H9 (cell line): Measurements from ENCODE around the gene OXCT1. TPM values are rescaled to one million over a fixed set of nuclear protein-coding genes. Genes with fewer than 3 reads are reported as not detected.

Source experiments
- DNase-seq: peaks from one replicate; pipeline ENCODE4 v3.0.0-alpha.2; 2017
- H2AFZ ChIP-seq: one replicate; pipeline ENCODE4 v1.6.1; 2013; ENCODE audit warnings: mild to moderate bottlenecking, low read length, control low read depth, moderate library complexity
- H2AK5ac ChIP-seq: 2 replicates; pipeline ENCODE4 v1.6.1; 2013; ENCODE audit warnings: low read length, control low read depth, mixed read lengths; ENCODE audit not compliant: insufficient read length
- H2BK120ac ChIP-seq: one replicate; pipeline ENCODE4 v1.6.1; 2013; ENCODE audit warnings: low read depth, mild to moderate bottlenecking, low read length, control low read depth, inconsistent platforms; ENCODE audit not compliant: poor library complexity, severe bottlenecking
- H2BK12ac ChIP-seq: 2 replicates; pipeline ENCODE4 v1.6.1; 2013; ENCODE audit warnings: low read length, control low read depth, mixed read lengths, low read depth; ENCODE audit not compliant: insufficient read length
- H2BK15ac ChIP-seq: 2 replicates; pipeline ENCODE4 v1.6.1; 2013; ENCODE audit warnings: low read depth, low read length, control low read depth
- H2BK20ac ChIP-seq: one replicate; pipeline ENCODE4 v1.6.1; 2013; ENCODE audit warnings: low read depth, mild to moderate bottlenecking, low read length, control low read depth, inconsistent platforms; ENCODE audit not compliant: poor library complexity, severe bottlenecking
- H2BK5ac ChIP-seq: 2 replicates; pipeline ENCODE4 v1.6.1; 2013; ENCODE audit warnings: low read length, control low read depth, mixed read lengths; ENCODE audit not compliant: insufficient read length
- H3K14ac ChIP-seq: 2 replicates; pipeline ENCODE4 v1.6.1; 2013; ENCODE audit warnings: low read length, control low read depth; ENCODE audit not compliant: insufficient read depth
- H3K18ac ChIP-seq: 2 replicates; pipeline ENCODE4 v1.6.1; 2013; ENCODE audit warnings: low read depth, mild to moderate bottlenecking, mixed read lengths, low read length, control low read depth; ENCODE audit not compliant: insufficient read length
- H3K23ac ChIP-seq: 2 replicates; pipeline ENCODE4 v1.6.1; 2013; ENCODE audit warnings: low read length, control low read depth, mixed read lengths, low read depth; ENCODE audit not compliant: insufficient read length
- H3K23me2 ChIP-seq: 2 replicates; pipeline ENCODE4 v1.6.1; 2013; ENCODE audit warnings: low read depth, mild to moderate bottlenecking, mixed read lengths, low read length, control low read depth; ENCODE audit not compliant: insufficient read length, poor library complexity, severe bottlenecking
- H3K27ac ChIP-seq: 2 replicates; pipeline ENCODE4 v1.5.1; 2013; ENCODE audit warnings: low read length, control low read depth, mixed read lengths, low read depth; ENCODE audit not compliant: insufficient read length
- H3K27me3 ChIP-seq: 2 replicates; pipeline ENCODE4 v1.6.1; 2013; ENCODE audit warnings: low read length, control low read depth, inconsistent platforms; ENCODE audit not compliant: insufficient read depth
- H3K4ac ChIP-seq: 2 replicates; pipeline ENCODE4 v1.6.1; 2013; ENCODE audit warnings: low read depth, mild to moderate bottlenecking, control low read depth, inconsistent platforms, low read length, moderate library complexity
- H3K4me1 ChIP-seq: 2 replicates; pipeline ENCODE4 v1.6.1; 2013; ENCODE audit warnings: low read length, control low read depth, inconsistent platforms; ENCODE audit not compliant: insufficient read depth
- H3K4me2 ChIP-seq: 2 replicates; pipeline ENCODE4 v1.6.1; 2013; ENCODE audit warnings: low read length, control low read depth, mixed read lengths; ENCODE audit not compliant: insufficient read length, insufficient read depth
- H3K56ac ChIP-seq: 2 replicates; pipeline ENCODE4 v1.6.1; 2013; ENCODE audit warnings: low read depth, mild to moderate bottlenecking, mixed read lengths, low read length, control low read depth; ENCODE audit not compliant: insufficient read length
- H3K79me1 ChIP-seq: 2 replicates; pipeline ENCODE4 v1.6.1; 2013; ENCODE audit warnings: low read depth, mild to moderate bottlenecking, moderate library complexity, low read length, control low read depth, inconsistent platforms; ENCODE audit not compliant: insufficient read depth, poor library complexity, severe bottlenecking
- H3K79me2 ChIP-seq: 2 replicates; pipeline ENCODE4 v1.6.1; 2013; ENCODE audit warnings: low read length, control low read depth, inconsistent platforms; ENCODE audit not compliant: insufficient read depth
- H3K9ac ChIP-seq: 2 replicates; pipeline ENCODE4 v1.6.1; 2013; ENCODE audit warnings: low read length, control low read depth, mixed read lengths; ENCODE audit not compliant: insufficient read length; ENCODE audit errors: extremely low read depth
- H3K9me3 ChIP-seq: one replicate; pipeline ENCODE4 v1.6.1; 2013; ENCODE audit warnings: low read depth, low read length, inconsistent platforms; ENCODE audit not compliant: control insufficient read depth
- H3T11ph ChIP-seq: one replicate; pipeline ENCODE4 v1.6.1; 2013; ENCODE audit warnings: mild to moderate bottlenecking, low read length, control low read depth, inconsistent platforms
- H4K20me1 ChIP-seq: one replicate; pipeline ENCODE4 v1.6.1; 2013; ENCODE audit not compliant: control insufficient read depth, insufficient read length, insufficient read depth
- H4K5ac ChIP-seq: 2 replicates; pipeline ENCODE4 v1.6.1; 2013; ENCODE audit warnings: low read depth, mild to moderate bottlenecking, mixed read lengths, low read length, control low read depth; ENCODE audit not compliant: insufficient read length
- H4K8ac ChIP-seq: replicated peaks from 2 replicates; pipeline ENCODE4 v1.6.1; 2013; ENCODE audit warnings: low read length, control low read depth, mixed read lengths, low read depth; ENCODE audit not compliant: insufficient read length
- H4K91ac ChIP-seq: 2 replicates; pipeline ENCODE4 v1.6.1; 2013; ENCODE audit warnings: low read depth, mild to moderate bottlenecking, moderate library complexity, mixed read lengths, low read length, control low read depth; ENCODE audit not compliant: insufficient read length
- H3K27ac Mint-ChIP-seq, 3 experiments: 2 replicates in 2 of 3; 3 replicates in 1 of 3; pipeline ENCODE4 v1.8.0; 2020 to 2021; ENCODE audit warnings: mixed read lengths in 3 of 3, mild to moderate bottlenecking in 1 of 3, moderate library complexity in 1 of 3
- H3K27me3 Mint-ChIP-seq: 2 replicates; pipeline ENCODE4 v1.8.0; 2021; ENCODE audit warnings: low read depth, mild to moderate bottlenecking, moderate library complexity, mixed read lengths
- H3K36me3 Mint-ChIP-seq, 3 experiments: 2 replicates in 2 of 3; 3 replicates in 1 of 3; pipeline ENCODE4 v1.8.0; 2020 to 2021; ENCODE audit warnings: low read depth in 3 of 3, mixed read lengths in 3 of 3; ENCODE audit not compliant: insufficient read depth in 1 of 3
- H3K4me1 Mint-ChIP-seq, 2 experiments: 2 replicates each; pipeline ENCODE4 v1.8.0; 2020; ENCODE audit warnings: mixed read lengths in 2 of 2
- H3K4me3 Mint-ChIP-seq, 2 experiments: 2 replicates in 1 of 2; 3 replicates in 1 of 2; pipeline ENCODE4 v1.8.0; 2020 to 2021; ENCODE audit warnings: mild to moderate bottlenecking in 2 of 2, mixed read lengths in 2 of 2, moderate library complexity in 1 of 2
- H3K9me3 Mint-ChIP-seq, 2 experiments: 2 replicates in 1 of 2; 3 replicates in 1 of 2; pipeline ENCODE4 v1.8.0; 2020; ENCODE audit warnings: mild to moderate bottlenecking in 2 of 2, mixed read lengths in 2 of 2, moderate library complexity in 1 of 2
- WGBS: extraction: QIAGEN DNeasy Blood & Tissue Kit; methylation state at CpG from one replicate; pipeline ENCODE4 v1.1.7; 2013; ENCODE audit warnings: missing lambda C conversion rate, low lambda C conversion rate, mixed read lengths; ENCODE audit not compliant: insufficient read length; ENCODE audit errors: extremely low coverage; 5-methylcytosine and 5-hydroxymethylcytosine counted together
- total RNA-seq: library from RNA; stranded (reverse); gene quantifications from 2 replicates; pipeline ENCODE4 v1.2.1, GENCODE V29; 2021
- TF ChIP-seq, protein P1 (sequence below): fragments of 200-600 bp; sonication (generic); conservative IDR thresholded peaks from 3 replicates; pipeline ENCODE4 v1.8.0; 2021; ENCODE audit warnings: antibody characterized with exemption, mild to moderate bottlenecking

The OXCT1 gene
- total RNA-seq, 1 experiment from 2014 or later: 25.6 TPM

DNA sequence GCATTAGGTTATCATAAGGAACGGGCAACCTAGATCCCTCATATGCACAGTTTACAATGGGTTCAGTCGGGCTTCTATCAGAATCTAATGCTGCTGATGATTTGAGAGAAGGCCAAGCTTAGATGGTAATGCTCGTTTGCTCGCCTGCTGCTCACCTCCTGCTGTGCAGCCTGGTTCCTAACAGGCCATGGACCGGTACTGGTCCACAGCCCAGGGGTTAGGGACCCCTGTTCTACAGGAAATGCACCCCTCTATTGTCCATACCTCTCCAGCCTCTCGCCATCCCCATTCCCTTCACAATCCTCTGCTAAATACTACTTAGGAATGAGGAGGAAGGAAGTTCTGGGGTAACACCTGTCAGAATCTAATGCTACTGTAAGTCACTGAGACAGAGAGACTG, 75.1 kb downstream of the OXCT1 start:
- H3K36me3 Mint-ChIP-seq: peaks cover 0 to 11% (median 2%) of the 10 kb centered on the region in 3 experiments; a peak in 4 of 7 replicates
- no peak overlapping the region for H3K14ac ChIP-seq
- H3K23ac ChIP-seq: no peak overlapping the region
- no peak overlapping the region for H2BK12ac ChIP-seq
- no peak overlapping the region for H2BK15ac ChIP-seq
- no peak overlapping the region for H3K56ac ChIP-seq
- H3K9me3 Mint-ChIP-seq: no peaks in the 10 kb centered on the region
- H3K79me1 ChIP-seq: no peaks in the 10 kb centered on the region
- TF ChIP-seq, protein P1, sequence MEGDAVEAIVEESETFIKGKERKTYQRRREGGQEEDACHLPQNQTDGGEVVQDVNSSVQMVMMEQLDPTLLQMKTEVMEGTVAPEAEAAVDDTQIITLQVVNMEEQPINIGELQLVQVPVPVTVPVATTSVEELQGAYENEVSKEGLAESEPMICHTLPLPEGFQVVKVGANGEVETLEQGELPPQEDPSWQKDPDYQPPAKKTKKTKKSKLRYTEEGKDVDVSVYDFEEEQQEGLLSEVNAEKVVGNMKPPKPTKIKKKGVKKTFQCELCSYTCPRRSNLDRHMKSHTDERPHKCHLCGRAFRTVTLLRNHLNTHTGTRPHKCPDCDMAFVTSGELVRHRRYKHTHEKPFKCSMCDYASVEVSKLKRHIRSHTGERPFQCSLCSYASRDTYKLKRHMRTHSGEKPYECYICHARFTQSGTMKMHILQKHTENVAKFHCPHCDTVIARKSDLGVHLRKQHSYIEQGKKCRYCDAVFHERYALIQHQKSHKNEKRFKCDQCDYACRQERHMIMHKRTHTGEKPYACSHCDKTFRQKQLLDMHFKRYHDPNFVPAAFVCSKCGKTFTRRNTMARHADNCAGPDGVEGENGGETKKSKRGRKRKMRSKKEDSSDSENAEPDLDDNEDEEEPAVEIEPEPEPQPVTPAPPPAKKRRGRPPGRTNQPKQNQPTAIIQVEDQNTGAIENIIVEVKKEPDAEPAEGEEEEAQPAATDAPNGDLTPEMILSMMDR: no peak
- no peaks in the 10 kb centered on the region for H3K79me2 ChIP-seq
- no peak for DNase-seq
- H3T11ph ChIP-seq: no peak overlapping the region
- H3K4me1 ChIP-seq: no peaks in the 10 kb centered on the region
- H3K4me3 Mint-ChIP-seq: peak overlapping the region in 1 of 2 experiments; percentile 2; a peak in 1 of 5 replicates
- H3K9me3 ChIP-seq: no peaks in the 10 kb centered on the region
- no peak overlapping the region for H4K5ac ChIP-seq
- H2AFZ ChIP-seq: no peak overlapping the region
- no peak overlapping the region for H4K8ac ChIP-seq
- no peak overlapping the region for H2BK20ac ChIP-seq
- no peak overlapping the region for H3K9ac ChIP-seq
- H2BK120ac ChIP-seq: no peak overlapping the region
- no peaks in the 10 kb centered on the region for H4K20me1 ChIP-seq
- H3K27ac Mint-ChIP-seq: no peak overlapping the region
- H2BK5ac ChIP-seq: no peak overlapping the region
- H3K27me3 ChIP-seq: no peaks in the 10 kb centered on the region
- whole genome bisulfite sequencing: no CpG with 5 or more reads among the region's 6 CpGs
- H3K4me2 ChIP-seq: no peak overlapping the region
- no peak overlapping the region for H2AK5ac ChIP-seq
- H3K4ac ChIP-seq: no peak overlapping the region
- H3K27ac ChIP-seq: no peak overlapping the region
- no peak overlapping the region for H4K91ac ChIP-seq
- H3K23me2 ChIP-seq: no peaks in the 10 kb centered on the region
- H3K4me1 Mint-ChIP-seq: peaks cover 14 to 17% of the 10 kb centered on the region in 2 experiments
- H3K27me3 Mint-ChIP-seq: no peaks in the 10 kb centered on the region
- no peak overlapping the region for H3K18ac ChIP-seq
